Subcutaneous abdominal adipose tissue (tissue), 5 donors: ENCODE data around the gene INKA2.
"Not testable (repeated sequence)": the region's sequence is repeated elsewhere in the genome, so short reads cannot be mapped to it uniquely, and the experiment has no call there.

ENCODE experiments used
- H3K27ac ChIP-seq: one replicate; pipeline ENCODE4 v1.7.0; 2013; ENCODE audit warnings: low read depth, mild to moderate bottlenecking, inconsistent platforms, low read length, moderate library complexity
- H3K27me3 ChIP-seq, 5 donors: one replicate each; pipeline ENCODE4 v1.7.0; 2013; ENCODE audit warnings: low read length in 5 of 5, inconsistent platforms in 1 of 5; ENCODE audit not compliant: control insufficient read depth in 5 of 5, insufficient read depth in 4 of 5
- H3K36me3 ChIP-seq, 5 donors: one replicate each; pipeline ENCODE4 v1.7.0; 2013; ENCODE audit warnings: low read length in 5 of 5; ENCODE audit not compliant: control insufficient read depth in 5 of 5, insufficient read depth in 5 of 5
- H3K4me1 ChIP-seq, 5 donors: one replicate each; pipeline ENCODE4 v1.7.0; 2013; ENCODE audit warnings: low read length in 5 of 5, mild to moderate bottlenecking in 3 of 5, moderate library complexity in 1 of 5; ENCODE audit not compliant: control insufficient read depth in 5 of 5, insufficient read depth in 5 of 5
- H3K4me3 ChIP-seq, 5 donors: one replicate each; pipeline ENCODE4 v1.7.0; 2013; ENCODE audit warnings: low read length in 5 of 5, low read depth in 1 of 5
- H3K9ac ChIP-seq, 5 donors: one replicate each; pipeline ENCODE4 v1.7.0; 2013; ENCODE audit warnings: low read length in 5 of 5, mild to moderate bottlenecking in 4 of 5, moderate library complexity in 3 of 5
- H3K9me3 ChIP-seq, 5 donors: one replicate each; pipeline ENCODE4 v1.7.0; 2013; ENCODE audit warnings: low read length in 5 of 5; ENCODE audit not compliant: control insufficient read depth in 5 of 5
- donor health status: healthy.
- donor health status: healthy.
- donor health status: healthy.
- donor health status: healthy.
- donor health status: healthy.

INKA2 gene

DNA sequence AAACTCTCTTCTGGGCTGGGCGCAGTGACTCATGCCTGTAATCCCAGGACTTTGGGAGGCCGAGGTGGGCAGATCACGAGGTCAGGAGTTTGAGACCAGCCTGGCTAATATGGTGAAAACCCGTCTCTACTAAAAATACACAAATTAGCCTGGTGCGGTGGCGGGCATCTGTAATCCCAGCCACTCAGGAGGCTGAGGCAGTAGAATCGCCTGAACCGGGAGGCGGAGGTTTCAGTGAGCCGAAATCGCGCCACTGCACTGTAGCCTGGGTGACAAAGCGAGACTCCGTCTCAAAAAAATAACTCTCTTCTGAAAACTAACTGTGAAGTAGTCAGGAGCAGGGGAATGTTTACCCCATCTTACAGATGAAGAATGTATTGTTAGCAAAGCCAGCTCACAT, 3.1 kb upstream of the INKA2 start:
- not testable (repeated sequence) for H3K9me3 ChIP-seq, H3K4me3 ChIP-seq, H3K27me3 ChIP-seq, H3K27ac ChIP-seq, H3K36me3 ChIP-seq, H3K9ac ChIP-seq
- peaks cover 9 to 32% (median 28%) of the 10 kb centered on the region in 5 donors for H3K4me1 ChIP-seq

DNA sequence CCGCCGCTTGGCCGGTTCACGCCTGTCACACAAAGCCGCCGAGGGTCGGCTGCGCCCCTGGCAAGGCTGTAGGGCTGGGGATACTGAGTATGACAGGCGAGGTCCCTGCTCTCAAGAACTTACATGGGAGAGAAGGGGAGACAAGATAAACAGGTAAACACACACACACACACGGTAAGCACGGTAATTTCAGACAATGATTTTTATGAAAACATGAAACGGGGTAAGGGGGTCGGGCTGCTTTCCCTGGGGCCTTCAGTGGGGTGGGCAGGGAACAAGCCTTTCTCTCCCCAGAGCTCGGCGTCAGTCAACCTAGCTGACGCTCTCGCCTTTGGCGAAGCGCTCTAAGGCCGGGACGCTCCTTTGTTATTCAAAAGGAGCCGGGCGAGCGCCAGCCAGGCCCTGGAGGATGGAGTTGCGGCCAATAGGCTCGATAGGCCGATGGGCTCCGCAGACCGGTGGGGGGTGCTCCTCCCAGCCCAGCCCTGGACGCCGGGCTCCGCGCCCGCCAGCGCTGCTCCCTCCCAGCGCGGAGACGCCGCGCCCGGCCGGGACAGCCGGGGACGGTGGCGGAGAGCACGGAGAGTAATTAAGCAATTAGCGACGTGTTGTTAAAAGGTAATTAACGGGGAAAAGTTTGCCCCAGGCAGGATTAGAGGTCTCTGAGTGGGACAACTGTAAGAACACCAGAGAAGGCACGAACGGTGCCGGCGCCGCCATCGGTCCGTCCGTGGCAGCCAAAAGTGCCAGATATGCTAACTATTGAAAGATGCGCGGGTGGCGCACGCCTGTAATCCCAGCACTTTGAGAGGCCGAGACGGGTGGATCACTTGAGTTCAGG, 950 bp upstream of the INKA2 start:
- H3K36me3 ChIP-seq = peaks cover 0 to 7% (median 0%) of the 10 kb centered on the region in 5 donors

DNA sequence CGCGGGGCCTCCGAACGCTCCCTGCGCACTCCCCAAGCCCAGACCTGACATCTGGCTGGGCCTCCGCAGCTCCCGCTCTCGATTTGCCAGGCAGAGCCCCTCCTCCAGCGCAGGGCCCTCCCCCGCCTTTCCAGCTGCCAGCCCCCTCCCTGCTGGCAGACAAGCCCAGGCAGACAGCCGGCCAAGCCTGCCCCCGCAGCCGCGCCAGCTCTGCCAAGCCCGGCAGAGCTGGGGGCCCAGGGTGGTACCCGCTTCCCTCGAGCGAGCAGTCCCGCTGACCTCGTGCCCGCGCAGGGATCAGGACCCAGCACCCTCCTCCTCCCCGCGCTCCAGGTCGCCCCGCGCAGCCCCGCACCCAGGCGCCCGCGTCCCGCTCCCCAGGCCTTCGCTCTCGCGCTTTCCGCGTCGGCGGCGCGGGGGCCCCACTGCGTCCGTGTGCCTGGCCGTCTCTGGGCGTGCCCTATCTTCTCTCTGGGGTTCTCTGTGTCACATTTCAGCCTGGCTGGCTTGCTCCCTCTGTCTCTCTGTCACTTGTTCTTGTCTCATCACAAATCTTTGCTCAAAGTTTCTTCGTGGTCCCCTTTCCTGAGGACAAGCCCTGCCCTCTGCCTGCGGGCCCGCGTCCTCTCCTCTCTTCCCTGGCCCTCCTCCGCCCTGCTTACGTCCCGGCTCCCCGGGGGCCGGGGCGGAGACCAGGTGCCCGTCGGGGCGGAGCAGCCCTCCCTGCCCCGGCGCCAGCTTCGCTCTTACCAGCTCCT, 580 bp downstream of the INKA2 start:
- Histone ChIP-seq H3K9me3 (no peaks in the 10 kb centered on the region), H3K36me3 (peaks cover 0 to 7% (median 0%) of the 10 kb centered on the region in 5 donors), H3K27ac (peak overlapping the region; percentile 94), H3K4me1 (peaks cover 27 to 68% (median 65%) of the 10 kb centered on the region in 5 donors), H3K9ac (peak overlapping the region in 4 of 5 donors; percentile 52 to 78 (median 72)), H3K27me3 (peaks cover 0 to 3% (median 0%) of the 10 kb centered on the region in 5 donors), H3K4me3 (peak overlapping the region; percentile 71 to 88 (median 79))

More for the DNA sequence above, 950 bp upstream of the INKA2 start:
- Histone ChIP-seq H3K27ac (peak overlapping the region; percentile 94), H3K27me3 (peaks cover 0 to 3% (median 0%) of the 10 kb centered on the region in 5 donors), H3K4me3 (peak overlapping the region; percentile 78 to 88 (median 79)), H3K9ac (peak overlapping the region in 4 of 5 donors; percentile 44 to 76 (median 72)), H3K9me3 (no peaks in the 10 kb centered on the region), H3K4me1 (peaks cover 20 to 54% (median 50%) of the 10 kb centered on the region in 5 donors)

GRCh38 chr1:111738133-111738435, 1.1 kb downstream of the INKA2 start:
- peaks cover 31 to 74% (median 70%) of the 10 kb centered on the region in 5 donors for H3K4me1 ChIP-seq

DNA sequence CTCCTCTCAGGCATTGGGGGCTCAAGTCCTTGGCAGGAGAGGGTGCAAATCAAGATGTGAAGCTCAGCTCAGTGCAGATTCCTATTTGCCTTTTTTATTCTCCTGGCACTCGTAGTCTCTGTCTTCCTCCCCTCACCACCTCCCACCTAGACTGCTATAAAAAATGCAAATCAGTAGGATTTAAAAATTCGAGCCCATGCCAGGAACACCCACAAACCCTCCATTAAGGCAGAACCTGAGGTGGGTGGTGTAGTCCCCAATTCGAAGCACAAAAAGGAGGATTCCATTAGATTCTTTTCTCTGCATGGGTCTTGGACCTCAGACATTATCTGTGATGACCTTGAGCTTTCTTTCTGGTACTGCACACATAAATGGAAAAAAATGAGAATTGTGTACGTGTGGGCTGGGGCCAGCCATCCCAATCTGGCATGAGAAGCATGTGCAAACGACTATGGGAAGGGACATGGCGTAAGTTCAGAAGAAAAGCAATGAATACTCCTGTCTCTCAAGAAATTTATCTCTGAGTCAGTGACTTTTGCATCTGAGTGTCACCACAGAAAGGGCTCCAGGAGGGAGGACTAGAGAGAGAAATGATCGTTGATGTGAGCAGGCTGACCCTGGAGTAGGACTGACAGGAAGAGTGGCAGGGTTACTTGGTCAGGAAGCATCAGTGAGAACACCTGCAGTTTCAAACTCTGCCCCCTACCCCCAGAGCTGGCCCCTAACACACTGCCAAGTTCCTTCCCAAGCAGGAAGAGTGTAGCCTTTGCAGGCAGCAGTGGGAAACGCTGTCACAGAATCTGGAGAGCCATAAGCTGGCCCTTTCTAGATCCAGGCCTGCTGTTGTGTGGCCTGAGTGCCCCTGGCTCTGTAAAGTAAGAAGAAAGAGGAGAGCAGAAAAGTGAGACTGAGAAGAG, 1.7 kb downstream of the INKA2 start:
- no peaks in the 10 kb centered on the region for H3K27me3 ChIP-seq
- H3K27ac ChIP-seq = peak overlapping the region; percentile 94
- H3K9me3 ChIP-seq = no peaks in the 10 kb centered on the region
- peak overlapping the region; percentile 39 to 78 (median 71) for H3K9ac ChIP-seq
- H3K4me1 ChIP-seq = peaks cover 32 to 80% (median 76%) of the 10 kb centered on the region in 5 donors
- H3K36me3 ChIP-seq = peaks cover 0 to 7% (median 0%) of the 10 kb centered on the region in 5 donors
- peak overlapping the region; percentile 71 to 88 (median 79) for H3K4me3 ChIP-seq

More at GRCh38 chr1:111738133-111738435, 1.1 kb downstream of the INKA2 start:
- H3K27ac ChIP-seq = peak overlapping the region; percentile 94
- H3K9ac ChIP-seq = peak overlapping the region; percentile 39 to 78 (median 71)
- peaks cover 0 to 7% (median 0%) of the 10 kb centered on the region in 5 donors for H3K36me3 ChIP-seq
- no peaks in the 10 kb centered on the region for H3K27me3 ChIP-seq
- no peaks in the 10 kb centered on the region for H3K9me3 ChIP-seq
- peak overlapping the region; percentile 71 to 88 (median 79) for H3K4me3 ChIP-seq

GRCh38 chr1:111736548-111737215, 2.5 kb downstream of the INKA2 start:
- H3K4me3 ChIP-seq = peak overlapping the region; percentile 10 to 85 (median 79)
- H3K4me1 ChIP-seq = peaks cover 32 to 88% (median 83%) of the 10 kb centered on the region in 5 donors
- no peaks in the 10 kb centered on the region for H3K27me3 ChIP-seq
- no peaks in the 10 kb centered on the region for H3K9me3 ChIP-seq
- peak overlapping the region in 4 of 5 donors; percentile 35 to 78 (median 42) for H3K9ac ChIP-seq
- H3K36me3 ChIP-seq = peaks cover 0 to 7% (median 0%) of the 10 kb centered on the region in 5 donors
- H3K27ac ChIP-seq = peak overlapping the region; percentile 94

GRCh38 chr1:111735858-111736544, 3.2 kb downstream of the INKA2 start:
- H3K4me1 ChIP-seq = peaks cover 35 to 95% (median 90%) of the 10 kb centered on the region in 5 donors

GRCh38 chr1:111735321-111735720, 3.9 kb downstream of the INKA2 start:
- Histone ChIP-seq H3K9ac (no peak overlapping the region), H3K36me3 (peaks cover 0 to 7% (median 0%) of the 10 kb centered on the region in 5 donors), H3K27me3 (no peaks in the 10 kb centered on the region), H3K4me3 (peak overlapping the region in 1 of 5 donors; percentile 29), H3K9me3 (no peaks in the 10 kb centered on the region), H3K27ac (no peak overlapping the region), H3K4me1 (peaks cover 36 to 99% (median 92%) of the 10 kb centered on the region in 5 donors)

More at GRCh38 chr1:111735858-111736544, 3.2 kb downstream of the INKA2 start:
- Histone ChIP-seq H3K36me3 (peaks cover 0 to 7% (median 0%) of the 10 kb centered on the region in 5 donors), H3K9me3 (no peaks in the 10 kb centered on the region), H3K27ac (peak overlapping the region; percentile 94), H3K27me3 (no peaks in the 10 kb centered on the region), H3K4me3 (peak overlapping the region in 3 of 5 donors; percentile 3 to 71 (median 29)), H3K9ac (peak overlapping the region in 2 of 5 donors; percentile 5 to 78)
